ENCODE results near the gene TAS2R39. TPM values are rescaled to one million over a fixed set of nuclear protein-coding genes. Genes with fewer than 3 reads are reported as not detected.

TAS2R39 gene
- total and polyA plus RNA-seq, 2 experiments from 2014 or later = 0.21 TPM; not detected in 1

DNA sequence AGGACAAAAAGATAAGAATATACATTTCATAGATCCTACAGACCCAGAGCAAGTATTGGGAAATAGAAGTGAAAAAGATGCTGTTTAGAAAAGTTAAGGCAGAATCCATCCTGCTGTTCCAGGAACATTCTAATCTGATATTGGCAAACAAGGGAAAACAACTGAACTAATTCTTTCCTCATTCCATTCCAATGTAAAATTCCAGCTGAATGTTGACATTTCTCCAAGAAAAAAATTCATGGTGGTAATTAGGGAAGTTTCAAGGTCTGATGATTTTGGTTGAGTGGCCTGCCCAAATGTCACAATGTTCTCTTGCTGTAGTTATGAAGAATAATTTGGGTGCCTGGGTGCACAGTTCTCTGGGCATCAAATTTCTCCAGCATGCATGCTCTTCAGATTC, 36.1 kb upstream of the TAS2R39 start:
- Mint-ChIP-seq H3K27ac (no peak overlapping the region), H3K27me3 (ENCODE audit: insufficient read depth, low read depth, poor library complexity) (peaks cover 3% of the 10 kb centered on the region), H3K9me3 (peaks cover 19% of the 10 kb centered on the region; the same call in 2 of the 3 replicates), H3K4me1 (no peaks in the 10 kb centered on the region), H3K4me3 (no peak overlapping the region), H3K36me3 (ENCODE audit: low read depth) (no peaks in the 10 kb centered on the region)
- Histone ChIP-seq H3F3A (replicated peaks; ENCODE audit: low read depth) (no peaks in the 10 kb centered on the region), H3K36me3 (ENCODE audit: insufficient read depth) (no peaks in the 10 kb centered on the region), H4K20me1 (replicated peaks; ENCODE audit: insufficient read depth) (no peaks in the 10 kb centered on the region), H3K27ac (ENCODE audit: low read depth) (no peak overlapping the region), H3K4me3 (no peak overlapping the region), H3K27me3 (ENCODE audit: insufficient read depth) (no peaks in the 10 kb centered on the region), H3K4me2 (no peak overlapping the region), H2AFZ (no peak overlapping the region), H3K4me1 (ENCODE audit: insufficient read depth) (no peaks in the 10 kb centered on the region), H3K9me2 (ENCODE audit: insufficient read depth) (peaks cover 10% of the 10 kb centered on the region; the same call in 1 of the 2 replicates), H3K79me2 (replicated peaks; ENCODE audit: insufficient read depth) (no peaks in the 10 kb centered on the region)
- DNase-seq (ENCODE audit: low spot score) = no peak
- ATAC-seq = no peak
- no peak for TF ChIP-seq POLR2AphosphoS5 (IDR thresholded peaks at IDR 0.05; ENCODE audit: low read depth)
- no peak for TF ChIP-seq JUNB (IDR thresholded peaks at IDR 0.05; ENCODE audit: unreplicated experiment)
- TF ChIP-seq CREB1 (CRISPR knock-in tag; IDR thresholded peaks at IDR 0.05; ENCODE audit: low read depth) = no peak
- no peak for TF ChIP-seq ZNF331 (CRISPR knock-in tag; IDR thresholded peaks at IDR 0.05; ENCODE audit: low read depth)
- TF ChIP-seq CTCF (conservative IDR thresholded peaks at IDR 0.05; ENCODE audit: low read depth in 2 of 2) = no peak
- TF ChIP-seq NANOG (IDR thresholded peaks at IDR 0.05; ENCODE audit: borderline replicate concordance) = no peak
- TF ChIP-seq, protein P1, sequence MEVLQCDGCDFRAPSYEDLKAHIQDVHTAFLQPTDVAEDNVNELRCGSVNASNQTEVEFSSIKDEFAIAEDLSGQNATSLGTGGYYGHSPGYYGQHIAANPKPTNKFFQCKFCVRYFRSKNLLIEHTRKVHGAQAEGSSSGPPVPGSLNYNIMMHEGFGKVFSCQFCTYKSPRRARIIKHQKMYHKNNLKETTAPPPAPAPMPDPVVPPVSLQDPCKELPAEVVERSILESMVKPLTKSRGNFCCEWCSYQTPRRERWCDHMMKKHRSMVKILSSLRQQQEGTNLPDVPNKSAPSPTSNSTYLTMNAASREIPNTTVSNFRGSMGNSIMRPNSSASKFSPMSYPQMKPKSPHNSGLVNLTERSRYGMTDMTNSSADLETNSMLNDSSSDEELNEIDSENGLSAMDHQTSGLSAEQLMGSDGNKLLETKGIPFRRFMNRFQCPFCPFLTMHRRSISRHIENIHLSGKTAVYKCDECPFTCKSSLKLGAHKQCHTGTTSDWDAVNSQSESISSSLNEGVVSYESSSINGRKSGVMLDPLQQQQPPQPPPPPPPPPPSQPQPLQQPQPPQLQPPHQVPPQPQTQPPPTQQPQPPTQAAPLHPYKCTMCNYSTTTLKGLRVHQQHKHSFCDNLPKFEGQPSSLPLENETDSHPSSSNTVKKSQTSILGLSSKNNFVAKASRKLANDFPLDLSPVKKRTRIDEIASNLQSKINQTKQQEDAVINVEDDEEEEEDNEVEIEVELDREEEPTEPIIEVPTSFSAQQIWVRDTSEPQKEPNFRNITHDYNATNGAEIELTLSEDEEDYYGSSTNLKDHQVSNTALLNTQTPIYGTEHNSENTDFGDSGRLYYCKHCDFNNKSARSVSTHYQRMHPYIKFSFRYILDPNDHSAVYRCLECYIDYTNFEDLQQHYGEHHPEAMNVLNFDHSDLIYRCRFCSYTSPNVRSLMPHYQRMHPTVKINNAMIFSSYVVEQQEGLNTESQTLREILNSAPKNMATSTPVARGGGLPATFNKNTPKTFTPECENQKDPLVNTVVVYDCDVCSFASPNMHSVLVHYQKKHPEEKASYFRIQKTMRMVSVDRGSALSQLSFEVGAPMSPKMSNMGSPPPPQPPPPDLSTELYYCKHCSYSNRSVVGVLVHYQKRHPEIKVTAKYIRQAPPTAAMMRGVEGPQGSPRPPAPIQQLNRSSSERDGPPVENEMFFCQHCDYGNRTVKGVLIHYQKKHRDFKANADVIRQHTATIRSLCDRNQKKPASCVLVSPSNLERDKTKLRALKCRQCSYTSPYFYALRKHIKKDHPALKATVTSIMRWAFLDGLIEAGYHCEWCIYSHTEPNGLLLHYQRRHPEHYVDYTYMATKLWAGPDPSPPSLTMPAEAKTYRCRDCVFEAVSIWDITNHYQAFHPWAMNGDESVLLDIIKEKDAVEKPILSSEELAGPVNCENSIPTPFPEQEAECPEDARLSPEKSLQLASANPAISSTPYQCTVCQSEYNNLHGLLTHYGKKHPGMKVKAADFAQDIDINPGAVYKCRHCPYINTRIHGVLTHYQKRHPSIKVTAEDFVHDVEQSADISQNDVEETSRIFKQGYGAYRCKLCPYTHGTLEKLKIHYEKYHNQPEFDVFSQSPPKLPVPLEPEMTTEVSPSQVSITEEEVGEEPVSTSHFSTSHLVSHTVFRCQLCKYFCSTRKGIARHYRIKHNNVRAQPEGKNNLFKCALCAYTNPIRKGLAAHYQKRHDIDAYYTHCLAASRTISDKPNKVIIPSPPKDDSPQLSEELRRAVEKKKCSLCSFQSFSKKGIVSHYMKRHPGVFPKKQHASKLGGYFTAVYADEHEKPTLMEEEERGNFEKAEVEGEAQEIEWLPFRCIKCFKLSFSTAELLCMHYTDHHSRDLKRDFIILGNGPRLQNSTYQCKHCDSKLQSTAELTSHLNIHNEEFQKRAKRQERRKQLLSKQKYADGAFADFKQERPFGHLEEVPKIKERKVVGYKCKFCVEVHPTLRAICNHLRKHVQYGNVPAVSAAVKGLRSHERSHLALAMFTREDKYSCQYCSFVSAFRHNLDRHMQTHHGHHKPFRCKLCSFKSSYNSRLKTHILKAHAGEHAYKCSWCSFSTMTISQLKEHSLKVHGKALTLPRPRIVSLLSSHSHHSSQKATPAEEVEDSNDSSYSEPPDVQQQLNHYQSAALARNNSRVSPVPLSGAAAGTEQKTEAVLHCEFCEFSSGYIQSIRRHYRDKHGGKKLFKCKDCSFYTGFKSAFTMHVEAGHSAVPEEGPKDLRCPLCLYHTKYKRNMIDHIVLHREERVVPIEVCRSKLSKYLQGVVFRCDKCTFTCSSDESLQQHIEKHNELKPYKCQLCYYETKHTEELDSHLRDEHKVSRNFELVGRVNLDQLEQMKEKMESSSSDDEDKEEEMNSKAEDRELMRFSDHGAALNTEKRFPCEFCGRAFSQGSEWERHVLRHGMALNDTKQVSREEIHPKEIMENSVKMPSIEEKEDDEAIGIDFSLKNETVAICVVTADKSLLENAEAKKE (CRISPR knock-in tag; IDR thresholded peaks at IDR 0.05) = no peak
- no peak for TF ChIP-seq EZH2phosphoT487 (IDR thresholded peaks at IDR 0.05; ENCODE audit: unreplicated experiment)
- no peak for TF ChIP-seq STAT1 (IDR thresholded peaks at IDR 0.05; ENCODE audit: unreplicated experiment)
- TF ChIP-seq REST (IDR thresholded peaks at IDR 0.05; ENCODE audit: unreplicated experiment) = no peak

Data from GM23338 (cell line).